Stimulated activated CD8-positive, alpha-beta memory T cell treated with anti-CD3 and anti-CD28 coated beads, Interleukin-15, amount 100 ng/mL, for 1 hour (primary cell): Measurements from ENCODE around the gene DEFB123.

Source experiments
- DNase-seq: peaks from one replicate; pipeline ENCODE4 v3.0.0-alpha.2; 2020; ENCODE audit warnings: low read depth

The DEFB123 gene

GRCh38 chr20:31474097-31474436 lies 33.6 kb downstream of the DEFB123 start:
- DNase-seq = no peak

- no peak for DNase-seq
Measured at GRCh38 chr20:31474758-31475427, 34.5 kb downstream of the DEFB123 start, which contains the start of the genes DEFB124 and REM1. TSS of gene DEFB124 (minus strand) at chr20:31475127. CDS start at chr20:31473013, 2,114 bp downstream. TSS of gene REM1 (plus strand) at chr20:31475288. CDS start at chr20:31476446, 1,158 bp downstream.

- no peak for DNase-seq
Measured at GRCh38 chr20:31475472-31476293, 35.3 kb downstream of the DEFB123 start.

GRCh38 chr20:31476294-31476585 lies 35.8 kb downstream of the DEFB123 start:
- no peak for DNase-seq

GRCh38 chr20:31476643-31477215 lies 36.3 kb downstream of the DEFB123 start:
- no peak for DNase-seq

GRCh38 chr20:31484001-31484400 lies 43.6 kb downstream of the DEFB123 start:
- DNase-seq = no peak

GRCh38 chr20:31485450-31486339 lies 45.3 kb downstream of the DEFB123 start:
- no peak for DNase-seq

DNA sequence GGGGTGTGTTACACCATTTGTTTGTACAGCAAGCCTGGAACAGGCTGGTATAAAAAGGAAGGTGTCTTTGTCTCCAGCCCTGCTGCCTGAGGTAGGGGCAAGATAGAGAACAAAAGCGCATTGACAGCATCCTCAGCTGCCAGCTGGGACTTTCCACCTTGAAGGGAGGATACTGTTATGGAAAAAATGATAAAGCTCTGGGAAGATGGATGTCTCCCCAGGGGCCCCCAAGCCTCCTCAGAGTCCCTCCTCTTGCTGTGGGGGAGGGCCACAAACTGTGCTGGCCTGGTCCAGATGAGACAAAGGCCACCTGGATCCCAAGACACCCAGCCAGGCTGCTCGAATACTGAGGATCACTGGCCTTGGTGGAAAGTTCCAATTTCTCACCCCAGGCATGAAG lies 47.7 kb downstream of the DEFB123 start:
- DNase-seq = no peak

GRCh38 chr20:31489152-31489551 lies 48.7 kb downstream of the DEFB123 start:
- DNase-seq = no peak

GRCh38 chr20:31490752-31491151 lies 50.3 kb downstream of the DEFB123 start:
- DNase-seq = no peak

DNA sequence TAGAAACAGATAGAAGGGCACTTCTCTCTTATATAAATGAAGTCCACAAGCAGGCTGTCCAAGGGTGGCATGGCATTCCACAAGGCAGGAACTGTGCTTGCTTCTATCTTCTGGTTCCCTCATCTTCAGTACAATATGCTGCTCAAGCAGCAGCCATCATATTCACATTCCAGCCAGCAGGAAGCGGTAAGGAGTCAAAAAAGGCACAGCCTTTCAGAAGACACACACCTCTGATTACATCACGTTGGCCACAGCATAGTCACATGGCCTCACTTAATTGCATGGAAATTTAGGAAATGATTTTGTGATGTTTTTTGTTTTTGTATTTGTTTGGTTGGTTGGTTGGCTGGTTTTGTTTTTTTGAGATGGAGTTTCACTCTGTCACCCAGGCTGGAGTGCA lies 53.7 kb downstream of the DEFB123 start:
- no peak for DNase-seq

DNA sequence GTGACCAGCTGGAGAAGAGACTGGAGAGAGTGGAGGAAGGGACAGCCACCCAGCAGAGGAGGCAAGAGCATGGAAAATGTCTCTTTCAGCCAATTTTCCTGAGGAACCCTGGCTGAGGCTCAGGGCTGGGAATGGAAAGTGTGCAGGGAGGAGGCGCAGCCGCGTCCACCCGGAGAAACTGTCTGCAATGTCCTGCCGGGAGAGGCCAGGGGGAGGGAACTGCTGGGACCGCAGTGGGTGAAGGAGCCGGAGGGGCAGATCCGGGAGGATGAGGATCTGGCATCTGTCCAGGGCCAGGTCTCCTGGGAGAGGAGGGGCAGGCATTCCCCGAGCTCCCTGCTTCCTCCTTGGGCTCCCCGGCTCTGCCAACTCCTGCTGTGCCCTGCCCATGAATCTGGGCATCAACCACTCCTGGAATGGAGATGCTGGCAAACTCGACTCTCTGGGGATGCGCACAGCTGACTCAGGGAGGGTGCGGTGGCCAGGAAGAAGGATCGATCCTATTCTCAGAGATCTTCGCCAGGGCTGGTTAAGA lies 56.4 kb downstream of the DEFB123 start:
- no peak for DNase-seq

DNA sequence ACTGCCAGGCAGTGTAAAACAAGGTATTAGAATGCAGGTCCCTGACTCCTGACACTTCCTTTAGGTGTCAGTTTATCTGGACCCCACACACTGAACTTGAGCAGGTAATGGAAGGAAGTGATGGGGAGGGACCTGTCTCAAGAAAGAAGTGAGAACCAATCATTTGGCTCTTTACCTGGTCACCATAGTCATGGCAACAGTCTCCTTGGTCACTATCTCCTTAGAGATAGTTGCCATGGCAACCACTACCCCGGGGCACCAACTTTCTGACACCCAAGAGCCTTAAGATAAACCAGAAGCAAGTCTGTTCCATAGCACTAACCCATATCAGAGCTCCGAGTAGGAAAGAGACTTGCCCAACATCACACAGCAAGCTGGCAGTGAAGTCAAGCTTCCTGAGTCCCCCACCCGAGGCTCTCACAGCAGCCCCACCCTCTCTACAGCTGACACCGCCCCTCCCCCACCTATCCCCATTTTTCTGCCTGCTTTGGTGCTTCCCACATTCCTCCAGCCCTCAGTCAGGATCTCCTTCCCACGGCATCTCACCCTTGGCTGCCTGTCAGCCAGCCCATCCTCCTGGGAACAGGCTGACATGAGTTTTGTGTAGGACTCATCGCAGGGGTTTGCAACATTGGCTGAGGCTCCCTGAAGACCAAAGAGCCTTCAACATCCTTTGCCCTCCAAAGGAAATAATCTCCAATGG lies 57.6 kb downstream of the DEFB123 start:
- no peak for DNase-seq
